Hematopoietic multipotent progenitor cell treated with erythropoietin and hydrocortisone succinate and interleukin-3 and kit ligand, for 6 days (in vitro differentiated cells): ENCODE measurements around the gene PLEKHF1.
A peak's percentile ranks its signal among the peaks of the same experiment; 100 is the strongest.

Experiments used
- DNase-seq: peaks from one replicate; pipeline ENCODE4 v3.0.0-alpha.2; 2015

Gene PLEKHF1, protein sequence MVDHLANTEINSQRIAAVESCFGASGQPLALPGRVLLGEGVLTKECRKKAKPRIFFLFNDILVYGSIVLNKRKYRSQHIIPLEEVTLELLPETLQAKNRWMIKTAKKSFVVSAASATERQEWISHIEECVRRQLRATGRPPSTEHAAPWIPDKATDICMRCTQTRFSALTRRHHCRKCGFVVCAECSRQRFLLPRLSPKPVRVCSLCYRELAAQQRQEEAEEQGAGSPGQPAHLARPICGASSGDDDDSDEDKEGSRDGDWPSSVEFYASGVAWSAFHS

DNA sequence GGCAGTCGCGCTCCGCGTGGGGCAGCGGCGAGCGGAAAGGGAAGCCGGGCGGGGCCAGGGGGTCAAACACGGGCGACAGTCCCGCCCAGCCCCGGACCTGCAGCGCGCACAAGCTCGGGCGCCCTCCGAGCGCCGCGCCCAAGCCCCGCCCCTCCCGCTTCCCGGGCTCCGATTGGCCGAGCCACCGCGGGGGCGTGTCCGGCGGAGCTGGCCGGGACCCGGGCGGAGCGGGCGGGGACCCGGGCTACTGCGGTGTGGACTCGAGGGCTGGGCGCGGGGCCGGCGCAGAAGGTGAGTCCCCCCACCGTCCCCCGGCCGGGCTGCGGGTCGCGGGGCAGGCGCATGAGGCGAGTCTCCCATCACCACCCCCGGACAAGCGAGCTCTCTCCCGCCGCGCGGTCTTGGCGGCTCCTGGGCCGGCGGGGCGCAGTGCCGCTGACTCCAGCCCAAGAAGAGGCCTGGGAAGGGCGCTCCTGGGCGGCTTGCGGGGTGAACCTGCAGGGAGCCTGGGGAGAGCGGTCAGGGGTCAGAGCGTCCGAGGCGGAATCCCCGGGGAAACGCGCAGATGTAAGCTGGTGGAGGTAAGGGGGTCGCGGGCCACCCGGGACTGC, at the start of gene PLEKHF1:
Gene PLEKHF1 (plus strand): TSS at position 247 of the 611 bp plus-strand sequence. CDS start 8,379 bp downstream, outside the sequence.
- peak; percentile 90 for DNase-seq

DNA sequence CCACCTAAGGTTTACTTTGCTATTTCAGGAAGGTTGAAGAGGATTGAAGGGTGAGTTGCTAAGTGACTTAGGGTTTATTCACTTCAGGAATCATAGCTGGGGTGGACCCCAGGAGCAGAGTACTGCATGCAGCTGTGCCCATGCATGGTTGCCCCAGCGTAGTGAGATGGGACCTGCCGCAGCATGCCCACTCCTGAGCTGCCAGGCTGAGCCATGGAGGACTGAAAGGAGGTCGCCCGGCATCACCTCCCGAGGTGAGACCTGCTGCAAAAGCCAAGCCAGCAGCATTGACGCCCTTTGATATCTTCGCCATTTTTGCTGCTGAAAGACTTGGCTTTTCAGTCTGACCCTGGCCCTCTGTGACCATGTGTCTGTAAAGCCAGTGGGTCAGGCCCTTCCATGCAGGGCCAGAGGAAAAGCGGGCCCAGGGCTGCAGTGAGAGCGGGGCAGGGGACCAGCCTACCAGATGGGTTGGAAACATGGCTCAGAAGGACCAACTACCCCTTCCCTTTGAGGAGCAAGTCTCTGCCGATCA, 49.3 kb upstream of the PLEKHF1 start:
- no peak for DNase-seq

DNA sequence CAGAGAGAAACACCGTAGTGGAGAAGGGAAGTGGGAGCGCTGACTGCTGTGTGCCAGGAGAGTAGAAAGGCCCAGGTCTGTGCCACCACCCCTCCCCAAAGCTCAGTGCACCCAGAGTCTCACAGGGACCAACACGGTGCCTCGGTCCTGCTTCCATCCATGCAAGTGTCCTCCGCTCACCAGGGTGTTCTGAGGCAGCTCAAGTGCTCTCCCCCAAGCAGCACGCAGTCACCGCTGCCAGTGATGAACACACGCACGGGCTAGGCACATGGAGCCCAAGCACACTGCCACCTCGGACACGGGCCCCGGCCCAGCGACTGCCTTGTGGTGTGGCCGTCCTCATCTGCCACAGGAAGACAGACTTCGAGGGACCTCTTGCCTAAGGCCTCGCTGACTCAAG, 48.7 kb upstream of the PLEKHF1 start:
- no peak for DNase-seq

DNA sequence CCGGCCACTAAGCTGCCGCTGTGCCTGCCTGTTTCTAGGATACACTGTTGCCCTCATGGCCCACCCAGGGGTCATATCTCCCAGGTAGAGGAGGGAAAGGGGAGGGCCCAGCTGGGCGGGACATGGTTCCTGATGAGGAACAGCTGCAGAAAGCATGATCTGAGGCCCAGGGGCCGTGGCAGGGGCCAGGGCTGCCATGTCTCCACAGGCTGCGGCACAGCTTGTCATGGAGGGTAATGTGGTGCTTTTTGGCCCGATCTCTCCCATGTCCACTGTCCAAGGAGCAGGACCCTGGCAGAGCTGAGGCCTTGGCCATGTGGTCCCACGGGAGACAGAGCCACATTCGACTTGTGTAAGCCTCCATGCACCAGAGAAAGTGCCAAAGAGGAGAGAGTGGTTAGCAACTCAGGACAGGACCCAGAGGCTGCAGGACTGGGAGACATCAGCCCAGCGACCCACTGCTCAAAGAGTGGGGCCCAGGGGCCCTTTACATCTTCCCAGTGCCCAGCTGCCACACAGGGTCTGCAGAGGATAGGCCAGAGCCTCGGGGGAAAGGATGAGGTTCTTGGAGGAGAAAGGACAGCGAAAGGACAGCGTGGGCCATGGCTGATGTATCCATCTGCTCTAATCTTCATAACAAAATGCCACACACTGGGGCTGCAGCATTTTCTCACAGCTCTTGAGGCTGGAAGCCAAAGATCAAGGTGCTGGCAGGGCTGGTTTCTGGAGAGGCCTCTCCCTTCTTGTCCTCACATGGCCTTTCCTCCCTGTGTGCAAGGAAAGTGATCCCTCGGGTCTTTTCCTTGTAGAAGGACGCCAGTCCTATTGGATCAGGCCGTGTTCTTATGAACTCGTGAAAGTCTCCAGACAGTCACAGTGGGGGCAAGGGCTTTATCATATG, 47.6 kb upstream of the PLEKHF1 start:
- DNase-seq: no peak

DNA sequence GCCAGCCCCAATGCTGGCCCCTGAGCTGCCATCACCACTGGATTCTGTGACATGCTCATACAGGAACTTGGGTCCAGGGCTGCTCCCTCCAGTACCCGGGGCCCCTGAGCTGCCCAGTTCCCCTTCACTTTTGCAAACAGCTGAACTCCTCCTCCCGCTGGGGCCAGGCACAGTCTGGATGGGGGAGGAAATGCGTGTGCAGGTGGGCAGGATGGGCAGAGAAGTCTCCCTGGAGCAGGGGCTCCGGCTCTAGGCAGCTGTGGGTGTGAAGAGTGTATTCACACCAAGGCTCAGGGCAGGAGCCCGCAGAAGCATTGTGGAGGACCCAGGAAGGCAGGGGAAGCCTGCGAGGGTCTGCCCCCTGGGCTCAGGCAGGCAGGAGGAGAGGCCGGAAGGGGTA, 46.8 kb upstream of the PLEKHF1 start:
- no peak for DNase-seq

DNA sequence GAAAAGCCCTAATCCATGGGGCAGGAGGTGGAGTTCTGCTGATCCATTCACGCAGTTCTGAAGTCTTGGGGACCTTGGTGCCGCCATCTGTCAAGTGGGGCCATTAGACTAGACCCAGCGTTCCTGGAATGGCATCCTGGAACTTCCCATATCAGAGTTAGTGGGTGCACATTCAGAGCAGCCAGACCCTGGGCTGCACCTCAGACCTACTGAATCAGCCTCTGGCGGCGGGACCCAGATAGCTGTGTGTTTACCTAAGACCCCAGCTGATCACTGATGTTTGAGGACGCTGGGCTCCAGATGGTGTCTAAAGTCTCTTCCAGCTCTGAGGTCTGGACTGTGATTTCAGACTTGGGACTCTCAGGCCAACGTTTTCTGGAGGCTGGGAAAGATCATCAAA, 46.4 kb upstream of the PLEKHF1 start:
- DNase-seq: no peak

DNA sequence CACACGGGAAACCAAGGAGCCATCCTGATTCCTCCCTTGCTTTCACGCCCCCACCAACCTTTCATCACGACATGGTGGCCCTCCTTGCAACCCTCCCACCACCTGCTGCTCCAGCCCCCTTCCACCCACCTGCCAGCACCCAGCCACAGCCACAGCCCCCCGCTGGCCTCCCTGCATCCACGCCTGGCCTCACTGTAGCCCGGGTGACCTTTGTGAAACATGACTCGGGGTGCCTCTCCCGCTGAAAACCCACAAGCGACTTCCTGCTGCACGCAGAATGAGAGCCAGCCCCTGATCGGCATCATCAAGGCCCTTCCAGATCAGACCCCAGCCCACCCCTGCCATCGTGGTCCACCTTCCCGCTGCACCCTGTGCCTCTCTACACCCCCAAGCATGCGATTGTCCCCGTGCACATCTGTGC, 44.3 kb upstream of the PLEKHF1 start:
- peak; percentile 12 for DNase-seq

DNA sequence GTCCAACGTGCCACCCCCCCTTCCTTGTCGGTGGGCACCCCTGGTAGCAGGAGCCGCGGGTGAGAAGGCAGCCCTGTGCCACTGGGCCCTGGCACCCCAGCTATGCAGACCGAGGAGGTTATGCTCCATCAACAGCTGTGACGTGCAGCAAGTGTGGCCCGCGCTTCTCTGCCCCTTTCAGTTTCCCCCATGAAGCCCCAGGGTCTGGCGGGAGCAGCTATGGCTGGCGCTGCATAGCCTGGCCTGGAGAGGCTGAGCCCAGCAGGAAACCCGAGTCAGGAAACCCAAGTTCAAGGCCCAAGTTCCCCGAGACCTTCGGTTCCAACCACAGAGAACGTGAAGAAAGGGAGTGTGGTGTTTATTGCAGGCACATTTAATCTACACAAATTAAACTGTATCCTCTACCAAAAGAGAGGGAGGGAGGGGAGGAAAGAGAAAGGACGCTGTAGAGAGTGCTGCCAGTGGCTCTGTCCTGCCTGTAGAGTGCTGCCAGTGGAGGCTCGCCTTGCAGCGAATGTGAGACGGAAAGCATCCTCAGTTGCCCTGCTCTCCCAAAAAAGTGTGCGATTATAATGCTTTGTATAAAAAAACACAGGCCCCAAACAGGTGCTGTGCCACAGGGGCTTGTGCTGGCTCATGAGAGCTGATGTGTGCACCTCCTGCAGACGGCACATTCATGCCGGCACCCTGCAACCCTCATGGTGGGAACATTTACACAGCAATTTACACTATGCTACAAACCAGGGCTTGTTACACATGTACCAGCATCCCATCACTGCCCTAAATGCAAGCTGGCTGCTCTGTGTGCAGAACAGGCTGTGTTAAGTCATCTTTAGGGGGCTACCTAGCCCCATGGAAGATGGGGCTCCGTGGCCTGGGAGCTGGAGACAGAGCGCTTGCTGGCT, 42.8 kb upstream of the PLEKHF1 start:
- no peak for DNase-seq

DNA sequence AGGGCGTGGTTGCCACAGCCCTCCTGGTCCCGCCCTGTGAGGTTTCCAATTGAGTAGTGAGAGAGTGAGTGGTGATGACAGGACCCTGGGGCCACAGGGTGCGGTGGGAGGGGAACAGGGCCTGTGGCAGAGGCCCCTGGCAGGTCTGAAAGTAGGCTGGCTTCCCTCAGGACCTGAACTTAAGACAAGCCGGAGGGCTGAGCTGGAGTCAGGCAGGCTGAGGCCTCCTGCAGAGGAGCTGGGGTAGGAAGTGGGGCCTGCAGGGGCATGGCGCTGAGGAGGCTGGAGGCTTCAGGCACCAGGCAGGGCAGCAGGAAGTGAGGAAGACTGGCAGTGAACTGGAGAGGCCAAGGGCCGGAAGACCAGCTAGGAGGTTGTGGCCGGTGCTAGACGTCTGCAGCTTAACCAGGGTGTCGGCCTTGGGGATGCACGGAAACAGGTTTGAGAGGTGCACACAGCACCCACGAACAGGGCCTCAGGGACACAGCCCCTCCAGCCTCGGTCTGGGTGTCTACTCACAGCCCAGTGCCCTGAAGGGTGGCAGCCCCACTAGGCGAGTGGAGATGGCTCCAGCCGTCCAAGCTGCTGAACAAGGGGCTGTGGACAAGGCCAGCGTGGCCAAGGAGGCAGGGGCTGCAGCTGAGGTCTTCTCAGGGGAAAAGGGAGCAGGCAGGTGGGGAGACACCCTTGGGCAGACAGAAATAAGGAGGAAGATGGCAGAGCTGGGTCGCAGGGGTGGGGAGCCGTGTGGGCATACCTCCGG, 41.4 kb upstream of the PLEKHF1 start:
- DNase-seq: peak; percentile 36

DNA sequence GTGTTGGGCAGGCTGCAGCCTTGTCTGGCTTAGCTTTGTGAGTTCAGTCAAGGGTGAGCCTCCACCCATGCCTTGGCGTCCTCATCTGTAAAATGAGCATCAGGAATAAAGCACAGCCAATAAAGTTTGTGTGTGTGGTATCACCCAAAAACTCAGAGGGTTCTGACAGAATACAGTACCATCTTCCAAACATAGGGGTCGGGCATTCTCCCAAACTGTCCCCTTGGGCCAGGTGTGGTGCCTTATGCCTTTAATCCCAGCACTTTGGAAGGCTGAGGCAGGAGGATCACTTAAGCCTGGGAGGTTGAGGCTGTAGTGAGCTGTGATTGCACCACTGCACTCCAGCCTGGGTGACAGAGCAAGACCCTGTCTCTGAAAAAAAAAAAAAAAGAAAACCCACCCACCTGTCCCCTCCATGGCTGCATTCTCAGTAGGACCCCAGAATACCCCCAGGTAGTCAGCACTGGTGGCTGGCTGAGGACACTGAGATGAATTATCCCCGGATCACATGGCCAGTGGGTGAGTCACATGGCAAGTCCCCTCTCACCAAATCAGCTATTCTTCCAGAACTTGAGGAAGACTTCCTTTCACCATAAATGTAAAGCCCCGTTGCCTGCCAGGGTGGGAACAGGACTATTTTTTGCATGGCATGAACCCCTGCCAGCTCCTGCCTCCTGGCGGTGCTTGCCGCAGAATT, 40.6 kb upstream of the PLEKHF1 start:
- DNase-seq: no peak

DNA sequence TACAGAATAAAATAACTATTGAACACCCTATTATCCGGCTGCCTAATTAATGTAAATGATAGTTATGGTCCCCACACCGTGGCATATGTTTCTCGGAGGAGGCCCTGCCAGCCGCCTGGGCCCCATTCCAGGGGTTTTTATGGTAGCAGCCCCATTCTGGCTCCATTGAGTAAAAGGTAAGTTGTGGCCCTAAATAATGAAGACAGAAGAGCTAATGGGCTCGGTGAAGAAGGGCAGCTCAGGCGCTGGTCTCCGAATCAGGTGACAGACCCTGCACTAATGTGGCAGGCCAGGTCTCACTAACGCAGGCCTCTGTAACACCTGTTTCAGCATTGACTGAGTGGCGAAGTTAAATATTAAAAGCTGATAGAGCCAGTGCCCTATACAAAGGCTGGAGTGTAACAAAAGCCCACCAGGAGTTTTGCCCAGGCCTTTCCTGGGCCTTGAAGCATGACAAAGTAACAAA, 40.0 kb upstream of the PLEKHF1 start:
- no peak for DNase-seq

DNA sequence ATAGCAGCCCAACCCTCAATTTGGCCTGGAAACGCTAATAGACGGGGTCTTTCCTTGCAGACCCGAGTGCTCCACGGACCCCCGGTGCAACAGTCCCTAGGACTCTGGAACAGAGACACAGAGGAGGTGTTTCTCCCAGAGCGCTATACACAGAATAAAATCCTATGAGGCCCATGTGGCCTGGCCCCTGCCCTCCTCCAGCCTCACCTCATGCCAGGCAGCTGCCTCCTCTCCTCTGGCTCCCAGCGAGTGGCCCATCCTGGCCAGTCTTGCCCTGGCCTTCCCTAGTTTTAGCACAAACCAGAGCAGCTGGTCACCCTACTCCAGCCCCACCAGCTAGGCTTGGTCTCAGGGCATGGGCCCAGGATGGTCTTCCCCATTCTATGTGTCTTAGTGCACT, 38.9 kb upstream of the PLEKHF1 start:
- no peak for DNase-seq

DNA sequence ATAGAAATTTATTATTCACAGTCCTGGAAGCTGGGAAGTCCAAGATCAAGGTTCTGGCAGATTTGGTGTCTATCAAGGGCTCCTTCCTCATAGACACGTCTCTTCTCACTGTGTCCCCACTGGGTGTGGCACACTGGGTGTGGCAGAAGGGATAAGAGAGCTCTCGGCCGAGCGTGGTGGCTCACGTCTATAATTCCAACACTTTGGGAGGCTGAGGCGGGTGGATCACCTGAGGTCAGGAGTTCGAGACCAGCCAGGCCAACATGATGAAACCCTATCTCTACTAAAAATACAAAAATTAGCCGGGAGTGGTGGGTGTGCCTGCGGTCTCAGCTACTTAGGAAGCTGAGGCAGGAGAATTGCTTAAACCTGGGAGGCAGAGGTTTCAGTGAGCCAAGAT, 38.4 kb upstream of the PLEKHF1 start:
- peak; percentile 48 for DNase-seq

DNA sequence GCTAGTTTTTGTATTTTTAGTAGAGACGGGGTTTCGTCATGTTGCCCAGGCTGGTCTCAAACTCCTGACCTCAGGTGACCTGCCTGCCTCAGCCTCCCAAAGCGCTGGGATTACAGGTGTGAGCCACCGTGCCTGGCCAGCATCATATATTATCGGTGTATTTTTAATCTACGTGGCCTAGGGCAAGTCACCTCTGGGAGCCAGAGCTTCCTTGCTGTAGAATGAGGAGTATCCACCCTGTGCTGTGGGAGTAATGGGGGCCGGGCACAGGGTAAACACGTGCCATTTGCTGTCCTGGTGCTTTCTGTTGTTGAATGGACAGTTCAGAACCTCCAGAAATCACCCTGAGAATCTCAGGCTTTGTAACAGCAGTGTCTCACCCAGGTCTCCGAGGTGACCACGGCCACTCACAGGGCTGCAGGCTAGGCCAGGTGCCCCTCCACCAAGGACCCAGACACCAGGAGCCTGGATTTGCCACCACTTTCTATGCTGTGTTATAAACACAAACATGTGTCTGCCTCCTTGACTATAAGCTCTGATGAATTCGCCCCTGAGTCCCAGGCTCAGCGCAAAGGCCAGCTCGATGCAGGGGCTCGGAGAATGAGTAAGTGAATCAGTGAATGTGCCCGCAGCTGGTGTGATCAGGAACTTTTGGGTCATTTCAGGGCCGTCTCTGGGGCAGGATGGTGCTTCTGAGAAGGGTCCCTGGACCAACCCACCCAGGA, 36.4 kb upstream of the PLEKHF1 start:
- no peak for DNase-seq

DNA sequence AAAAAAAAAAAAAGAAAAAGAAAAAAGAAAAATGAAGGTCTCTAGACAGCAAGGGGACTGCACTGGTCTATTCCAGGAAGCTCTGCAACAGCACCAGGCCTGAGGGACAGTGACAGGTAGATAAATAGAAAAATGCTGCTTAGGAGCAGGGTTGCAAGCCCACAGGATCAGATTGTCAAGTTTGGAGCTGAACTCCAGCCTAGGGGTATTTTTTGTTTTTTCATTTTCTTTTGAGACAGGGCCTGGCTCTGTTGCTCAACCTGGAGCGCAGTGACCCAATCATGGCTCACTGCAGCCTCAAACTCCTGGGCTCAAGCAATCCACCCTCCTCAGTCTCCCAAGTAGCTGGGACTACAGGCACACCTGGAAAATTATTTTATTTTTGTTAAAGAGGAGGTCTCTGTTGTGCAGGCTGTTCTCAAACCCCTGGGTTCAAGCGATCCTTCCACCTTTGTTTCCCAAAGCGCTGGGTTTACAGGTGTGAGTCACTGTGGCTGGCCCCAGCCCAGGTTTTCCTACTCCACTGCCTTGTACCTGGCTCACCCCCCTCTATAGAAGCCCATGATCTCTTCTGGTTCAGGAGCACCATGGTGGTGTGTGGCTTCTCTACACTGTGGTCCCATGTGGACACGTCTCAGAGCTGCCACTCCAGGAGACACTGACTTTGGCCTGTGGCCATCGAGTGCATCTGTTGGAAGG, 35.3 kb upstream of the PLEKHF1 start:
- no peak for DNase-seq

DNA sequence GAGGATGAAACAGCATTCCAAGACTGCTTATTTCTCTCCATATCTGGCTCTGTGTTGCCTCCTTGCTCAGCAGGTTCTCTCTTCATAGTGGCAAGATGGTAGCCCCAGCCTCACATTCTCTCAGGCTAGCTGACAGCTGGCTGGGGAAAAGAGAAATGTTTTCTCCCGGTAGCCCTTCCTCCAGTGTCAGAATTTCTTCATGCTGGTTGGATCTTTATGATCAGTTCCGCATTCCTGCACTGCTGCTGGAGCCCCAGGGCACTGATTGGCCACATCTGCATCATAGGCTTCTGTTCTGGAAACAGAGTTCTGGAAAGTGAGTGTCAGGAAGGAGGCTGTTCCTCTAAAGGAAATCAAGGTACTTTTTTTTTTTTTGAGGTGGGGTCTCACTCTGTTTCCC, 34.6 kb upstream of the PLEKHF1 start:
- DNase-seq: no peak

DNA sequence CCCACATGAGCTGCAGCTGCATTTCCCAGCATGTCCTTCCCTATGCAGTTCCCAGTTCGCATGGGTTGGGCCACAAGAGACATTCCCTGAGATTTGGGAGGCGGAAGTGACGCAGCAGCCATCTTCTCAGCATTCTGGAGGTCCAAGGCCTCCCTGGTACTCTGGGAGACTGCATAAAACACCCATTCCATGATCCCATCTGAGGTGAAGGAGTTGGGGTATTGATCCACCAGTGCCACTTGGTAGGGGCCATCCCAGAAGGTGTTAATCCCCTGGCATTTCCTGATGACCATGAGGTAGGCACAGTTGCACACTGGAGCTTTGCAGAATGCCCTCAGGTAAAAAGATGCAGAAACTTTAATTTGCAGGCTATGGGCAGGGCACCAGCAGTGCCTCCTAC, 33.8 kb upstream of the PLEKHF1 start:
- DNase-seq: no peak

DNA sequence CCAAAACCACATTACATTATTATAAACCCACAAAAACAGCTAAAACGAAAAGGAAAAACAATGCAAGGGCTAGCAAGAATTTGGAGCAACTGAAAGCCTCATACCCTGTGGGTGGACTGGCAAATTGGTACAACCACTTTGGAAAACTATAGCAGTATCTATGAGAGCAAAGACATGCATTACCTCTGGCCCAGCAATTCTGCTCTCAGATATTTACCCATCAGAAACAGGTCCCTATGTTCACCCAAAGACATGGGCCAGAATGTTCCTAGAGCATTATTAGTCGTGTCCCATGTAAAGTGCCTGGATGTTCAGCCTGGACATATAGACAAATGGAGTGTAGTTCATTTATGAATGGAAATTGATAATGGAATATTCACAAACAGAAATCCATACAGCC, 31.3 kb upstream of the PLEKHF1 start:
- DNase-seq: no peak

DNA sequence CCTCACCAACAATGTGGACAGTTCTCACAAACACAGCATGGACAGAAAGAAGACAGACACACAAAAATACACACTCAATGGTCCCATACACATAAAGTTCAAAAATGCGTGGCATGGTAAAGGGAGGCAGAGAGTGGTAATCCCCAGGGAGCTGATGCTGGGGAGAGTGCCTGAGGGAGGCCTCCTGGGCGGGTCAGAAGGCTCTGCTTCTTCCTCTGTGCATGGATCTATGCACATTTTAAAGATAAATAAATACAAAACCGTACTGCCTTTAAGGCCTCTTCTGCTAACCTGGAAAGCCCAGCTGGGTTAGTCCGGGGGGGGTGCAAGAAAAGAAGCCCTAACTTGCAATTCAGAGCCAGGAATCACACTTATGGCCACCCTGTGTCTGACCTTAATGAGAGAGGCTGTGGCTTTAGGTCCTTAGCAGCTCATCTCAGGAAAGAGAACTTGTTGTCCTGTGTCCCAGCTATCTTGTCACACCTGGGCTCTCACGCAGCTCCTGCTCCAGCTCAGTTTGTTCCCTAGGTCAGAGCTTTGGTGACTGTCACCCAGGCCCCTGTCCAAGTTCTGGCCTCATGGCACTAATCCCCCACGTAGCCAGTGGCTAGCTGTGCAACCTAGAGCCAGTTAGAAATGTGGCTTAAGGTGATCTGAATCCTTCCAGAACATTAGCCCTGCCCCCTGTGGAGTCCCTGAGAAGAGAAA, 30.7 kb upstream of the PLEKHF1 start:
- no peak for DNase-seq
